Endodermal cell (in vitro differentiated cells): ENCODE measurements around the gene KLHL40. TPM values are rescaled to one million over a fixed set of nuclear protein-coding genes. Genes with fewer than 3 reads are reported as not detected.
A peak's percentile ranks its signal among the peaks of the same experiment; 100 is the strongest.

Experiments
- DNase-seq: peaks from one replicate; pipeline ENCODE4 v3.0.0-alpha.2; 2017
- H3K27ac ChIP-seq: 2 replicates; pipeline ENCODE4 v1.5.1; 2013; ENCODE audit warnings: mild to moderate bottlenecking, low read depth, low read length, moderate library complexity
- H3K27me3 ChIP-seq: 2 replicates; pipeline ENCODE4 v1.6.1; 2013; ENCODE audit warnings: mild to moderate bottlenecking, low read length, moderate library complexity; ENCODE audit not compliant: insufficient read depth, control insufficient read depth, poor library complexity, severe bottlenecking
- H3K36me3 ChIP-seq: 2 replicates; pipeline ENCODE4 v1.7.0; 2013; ENCODE audit warnings: mild to moderate bottlenecking, low read length, moderate library complexity; ENCODE audit not compliant: control insufficient read depth, insufficient read depth
- H3K4me1 ChIP-seq: one replicate; pipeline ENCODE4 v1.7.0; 2013; ENCODE audit warnings: low read length; ENCODE audit not compliant: control insufficient read depth, insufficient read depth
- H3K4me3 ChIP-seq: 2 replicates; pipeline ENCODE4 v1.5.1; 2013; ENCODE audit warnings: mild to moderate bottlenecking, low read length, moderate library complexity
- H3K9ac ChIP-seq: 2 replicates; pipeline ENCODE4 v1.6.1; 2013; ENCODE audit warnings: mild to moderate bottlenecking, low read length, moderate library complexity; ENCODE audit not compliant: poor library complexity, severe bottlenecking; ENCODE audit errors: extremely low read depth
- H3K9me3 ChIP-seq: 2 replicates; pipeline ENCODE4 v1.6.1; 2013; ENCODE audit warnings: mild to moderate bottlenecking, low read length, moderate library complexity; ENCODE audit not compliant: control insufficient read depth
- H3K27ac Mint-ChIP-seq: 2 replicates; pipeline ENCODE4 v1.8.0; 2020; ENCODE audit warnings: mixed read lengths
- H3K27me3 Mint-ChIP-seq: 2 replicates; pipeline ENCODE4 v1.8.0; 2021; ENCODE audit warnings: mild to moderate bottlenecking, mixed read lengths; ENCODE audit not compliant: insufficient read depth
- H3K36me3 Mint-ChIP-seq: 2 replicates; pipeline ENCODE4 v1.8.0; 2020; ENCODE audit warnings: low read depth, mixed read lengths
- H3K4me1 Mint-ChIP-seq: 2 replicates; pipeline ENCODE4 v1.8.0; 2020; ENCODE audit warnings: mixed read lengths
- H3K4me3 Mint-ChIP-seq: 2 replicates; pipeline ENCODE4 v1.8.0; 2020; ENCODE audit warnings: mild to moderate bottlenecking, moderate library complexity, mixed read lengths
- H3K9me3 Mint-ChIP-seq: 2 replicates; pipeline ENCODE4 v1.8.0; 2020; ENCODE audit warnings: mild to moderate bottlenecking, mixed read lengths
- WGBS, 2 experiments: methylation state at CpG; one replicate each; pipeline versions ENCODE4 v1.1.5 to v1.1.7; 2013; ENCODE audit warnings: missing lambda C conversion rate in 2 of 2, mixed read lengths in 1 of 2; ENCODE audit not compliant: insufficient coverage in 1 of 2, insufficient read length in 1 of 2; 5-methylcytosine and 5-hydroxymethylcytosine counted together
- total RNA-seq, 2 donors: library from RNA; stranded (reverse); fragmentation: NEBNext Ultra II Directional in 1 of 2; extraction: Animal tissue kit (Norgen Biotek cat#: 25700) in 1 of 2; gene quantifications; 2 replicates in 1 of 2; 3 replicates in 1 of 2; pipeline ENCODE4 v1.2.1, GENCODE V29; 2021
- TF ChIP-seq, protein P1 (sequence below): fragments of 200-600 bp; sonication (generic); conservative IDR thresholded peaks from 2 replicates; pipeline ENCODE4 v1.5.0; 2021; ENCODE audit warnings: antibody characterized with exemption, mild to moderate bottlenecking

Gene KLHL40
- total RNA-seq, 2 donors from 2014 or later: not detected

DNA sequence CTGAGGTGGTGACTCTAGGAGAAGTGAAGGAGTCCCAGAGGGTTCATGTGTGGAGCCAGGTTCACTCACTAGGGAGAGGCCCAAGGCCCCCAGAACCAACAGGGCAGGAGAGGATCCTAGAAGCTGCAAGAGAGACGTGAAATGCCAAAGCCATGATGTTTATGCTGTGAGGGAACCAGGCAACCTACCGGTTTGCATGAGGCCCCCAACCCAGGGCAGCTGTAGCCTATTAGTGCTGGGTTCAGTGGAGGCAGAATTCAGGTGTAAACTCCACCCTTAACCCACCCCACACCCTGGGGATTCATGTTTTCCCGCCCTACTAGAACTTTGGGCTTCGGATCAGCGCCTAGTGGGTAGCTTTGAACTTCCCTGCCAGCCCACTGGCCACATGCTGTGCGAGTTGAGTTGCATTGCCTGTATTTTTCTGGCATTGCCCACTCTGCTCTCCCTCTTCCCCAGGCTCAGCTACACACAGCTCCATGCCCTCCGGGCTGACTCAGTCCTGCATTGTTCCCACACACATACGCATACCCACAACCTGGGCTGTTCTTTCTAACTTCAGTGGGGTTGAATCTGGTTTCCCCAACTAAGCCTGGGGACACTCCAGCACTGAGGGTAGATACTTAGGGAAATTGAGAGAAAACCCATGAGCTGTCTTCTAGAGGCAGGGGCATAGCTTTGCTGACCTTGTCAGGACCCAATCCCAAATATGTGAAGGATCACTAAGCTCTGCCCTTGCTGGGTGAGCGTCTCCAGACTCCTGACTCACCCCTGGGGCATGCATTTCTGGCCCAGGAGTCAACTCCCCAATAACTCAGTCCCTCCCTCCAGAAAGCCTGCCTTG is 33.9 kb upstream of the KLHL40 start:
- peaks cover 28% of the 10 kb centered on the region for H3K36me3 ChIP-seq
- Mint-ChIP-seq H3K36me3 (peaks cover 23% of the 10 kb centered on the region), H3K27me3 (no peaks in the 10 kb centered on the region), H3K27ac (peak overlapping the region; percentile 89), H3K4me1 (peaks cover 30% of the 10 kb centered on the region), H3K9me3 (no peaks in the 10 kb centered on the region), H3K4me3 (no peak overlapping the region)
- H3K9me3 ChIP-seq: no peaks in the 10 kb centered on the region
- peaks cover 13% of the 10 kb centered on the region for H3K4me1 ChIP-seq
- no peaks in the 10 kb centered on the region for H3K27me3 ChIP-seq
- DNase-seq: no peak
- WGBS, 2 experiments: 64 to 72% methylated on average over 6 to 9 of the region's 9 CpGs
- H3K4me3 ChIP-seq: no peak overlapping the region
- H3K27ac ChIP-seq: no peak overlapping the region
- TF ChIP-seq, protein P1, sequence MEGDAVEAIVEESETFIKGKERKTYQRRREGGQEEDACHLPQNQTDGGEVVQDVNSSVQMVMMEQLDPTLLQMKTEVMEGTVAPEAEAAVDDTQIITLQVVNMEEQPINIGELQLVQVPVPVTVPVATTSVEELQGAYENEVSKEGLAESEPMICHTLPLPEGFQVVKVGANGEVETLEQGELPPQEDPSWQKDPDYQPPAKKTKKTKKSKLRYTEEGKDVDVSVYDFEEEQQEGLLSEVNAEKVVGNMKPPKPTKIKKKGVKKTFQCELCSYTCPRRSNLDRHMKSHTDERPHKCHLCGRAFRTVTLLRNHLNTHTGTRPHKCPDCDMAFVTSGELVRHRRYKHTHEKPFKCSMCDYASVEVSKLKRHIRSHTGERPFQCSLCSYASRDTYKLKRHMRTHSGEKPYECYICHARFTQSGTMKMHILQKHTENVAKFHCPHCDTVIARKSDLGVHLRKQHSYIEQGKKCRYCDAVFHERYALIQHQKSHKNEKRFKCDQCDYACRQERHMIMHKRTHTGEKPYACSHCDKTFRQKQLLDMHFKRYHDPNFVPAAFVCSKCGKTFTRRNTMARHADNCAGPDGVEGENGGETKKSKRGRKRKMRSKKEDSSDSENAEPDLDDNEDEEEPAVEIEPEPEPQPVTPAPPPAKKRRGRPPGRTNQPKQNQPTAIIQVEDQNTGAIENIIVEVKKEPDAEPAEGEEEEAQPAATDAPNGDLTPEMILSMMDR: no peak
- H3K9ac ChIP-seq: no peak overlapping the region

DNA sequence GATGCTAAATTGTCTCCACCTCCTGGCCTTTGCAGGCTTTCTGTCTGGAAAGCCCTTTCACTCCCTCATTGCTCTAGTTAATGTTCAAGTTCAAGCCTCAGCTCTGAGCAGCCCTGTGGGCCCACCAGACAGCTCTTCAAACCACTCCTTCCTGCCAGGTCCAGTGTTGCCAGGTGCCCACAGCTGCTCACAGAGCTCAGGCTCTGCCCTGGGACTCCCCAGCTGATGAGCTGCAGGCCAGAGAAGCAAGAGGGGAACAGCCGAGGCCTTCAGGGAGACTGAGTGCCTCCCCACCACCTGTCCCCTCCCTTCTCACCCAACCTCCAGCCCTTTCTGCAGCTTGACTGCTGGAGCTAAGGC is 33.1 kb upstream of the KLHL40 start:
- H3K27ac Mint-ChIP-seq: peak overlapping the region; percentile 62
- DNase-seq: no peak
- Histone ChIP-seq H3K36me3 (peaks cover 21% of the 10 kb centered on the region), H3K27ac (peak overlapping the region; percentile 25), H3K4me1 (peaks cover 10% of the 10 kb centered on the region), H3K9ac (no peak overlapping the region), H3K9me3 (no peaks in the 10 kb centered on the region), H3K4me3 (no peak overlapping the region), H3K27me3 (no peaks in the 10 kb centered on the region)
- TF ChIP-seq, protein P1: no peak
- no peaks in the 10 kb centered on the region for H3K27me3 Mint-ChIP-seq
- peaks cover 16% of the 10 kb centered on the region for H3K36me3 Mint-ChIP-seq
- 95% methylated on average over 1 of the region's 1 CpG; no CpG with 5 or more reads in 1 of the 2 experiments for WGBS, 2 experiments
- no peaks in the 10 kb centered on the region for H3K9me3 Mint-ChIP-seq
- H3K4me1 Mint-ChIP-seq: peaks cover 25% of the 10 kb centered on the region
- no peak overlapping the region for H3K4me3 Mint-ChIP-seq

DNA sequence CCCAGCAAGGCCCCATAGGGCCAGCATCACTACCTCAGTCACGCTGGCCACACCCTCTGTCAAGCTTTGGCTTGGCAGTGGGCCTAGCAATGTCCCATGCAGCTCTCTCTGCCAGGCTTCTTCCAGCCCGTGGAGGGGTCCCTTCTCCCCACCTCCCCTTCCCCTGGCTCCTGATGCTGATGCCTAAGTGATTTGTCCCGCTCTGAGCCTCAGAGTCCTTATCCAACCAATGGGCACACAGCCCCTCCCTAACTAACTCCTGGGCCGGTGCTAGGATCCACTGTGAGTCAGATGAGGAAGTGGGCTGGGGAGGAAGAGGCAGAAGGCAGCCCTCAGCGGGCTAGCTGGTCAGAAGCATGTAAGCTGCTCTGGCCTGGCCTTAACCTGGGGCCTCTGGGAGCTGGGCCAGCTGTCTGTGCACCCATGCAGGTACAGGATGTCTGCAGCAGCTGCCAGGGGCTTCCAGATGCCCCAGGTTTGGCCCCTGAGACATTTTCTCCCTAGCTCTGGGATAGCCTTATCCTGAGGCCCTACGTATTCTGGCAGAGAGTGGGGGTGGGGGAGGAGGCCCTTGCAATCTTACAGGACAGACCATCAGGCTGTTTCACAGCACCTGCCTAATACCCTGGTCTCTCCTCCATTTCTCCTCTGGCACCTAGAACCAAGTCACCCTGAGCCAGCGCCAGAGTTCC is 32.6 kb upstream of the KLHL40 start:
- peaks cover 10% of the 10 kb centered on the region for H3K4me1 ChIP-seq
- Mint-ChIP-seq H3K27ac (peak overlapping the region; percentile 39), H3K27me3 (no peaks in the 10 kb centered on the region), H3K4me1 (peaks cover 24% of the 10 kb centered on the region), H3K9me3 (no peaks in the 10 kb centered on the region), H3K36me3 (peaks cover 11% of the 10 kb centered on the region), H3K4me3 (peak overlapping the region; percentile 76)
- peaks cover 15% of the 10 kb centered on the region for H3K36me3 ChIP-seq
- H3K9ac ChIP-seq: no peak overlapping the region
- DNase-seq: peak; percentile 80
- H3K9me3 ChIP-seq: no peaks in the 10 kb centered on the region
- TF ChIP-seq, protein P1: no peak
- no peaks in the 10 kb centered on the region for H3K27me3 ChIP-seq
- peak overlapping the region; percentile 16 for H3K27ac ChIP-seq
- peak overlapping the region; percentile 80 for H3K4me3 ChIP-seq
- WGBS, 2 experiments: 71 to 100% methylated on average over 1 to 7 of the region's 7 CpGs
